SK-N-SH (cell line): ENCODE data around the gene PIGA. TPM values are rescaled to one million over a fixed set of nuclear protein-coding genes. Genes with fewer than 3 reads are reported as not detected.

ENCODE experiments used
- CTCF ChIA-PET: fragments of 300-600, 350-600 bp; formaldehyde crosslinking; extraction: SDS; loops from one replicate; lab custom pipeline; 2021; lab: Yijun Ruan, JAX
- POLR2A ChIA-PET: fragments of 350-600 bp; sonication (Branson Sonifier 250); formaldehyde crosslinking; extraction: SDS; loops from one replicate; lab custom pipeline; 2020; ENCODE audit warnings: antibody characterized with exemption, inconsistent platforms; lab: Yijun Ruan, JAX
- DNase-seq: peaks from one replicate; pipeline ENCODE4 v3.0.0; 2012
- H2AFZ ChIP-seq: fragments of 200-600 bp; sonication (generic); 2 replicates; pipeline ENCODE4 v1.8.1; 2016; ENCODE audit warnings: antibody characterized with exemption, mild to moderate bottlenecking, low read depth
- H3F3A ChIP-seq: fragments of 200-600 bp; sonication (generic); replicated peaks from 2 replicates; pipeline ENCODE3; 2016; ENCODE audit warnings: antibody characterized with exemption, mild to moderate bottlenecking; ENCODE audit not compliant: insufficient read depth
- H3K27ac ChIP-seq, 2 experiments: fragments of 200-500 bp in 1 of 2; fragments of 200-600 bp in 1 of 2; sonication (Bioruptor generic) in 1 of 2; sonication (generic), shearing (Covaris generic) in 1 of 2; 2 replicates each; pipeline versions ENCODE4 v1.5.1 to v1.6.1; 2014 to 2016; ENCODE audit warnings: low read depth in 2 of 2, inconsistent platforms in 1 of 2, low read length in 1 of 2, mild to moderate bottlenecking in 1 of 2, mixed read lengths in 1 of 2
- H3K27me3 ChIP-seq: fragments of 200-600 bp; sonication (generic), shearing (Covaris generic); 2 replicates; pipeline ENCODE4 v1.6.1; 2016; ENCODE audit warnings: mixed run types; ENCODE audit not compliant: insufficient read depth
- H3K36me3 ChIP-seq, 2 experiments: fragments of 200-500 bp in 1 of 2; fragments of 200-600 bp in 1 of 2; sonication (Bioruptor generic) in 1 of 2; sonication (generic) in 1 of 2; replicated peaks in 1 of 2; 2 replicates each; pipeline versions ENCODE3 to v1.5.1; 2014 to 2016; ENCODE audit warnings: low read length in 1 of 2, mild to moderate bottlenecking in 1 of 2; ENCODE audit not compliant: insufficient read depth in 2 of 2, control insufficient read depth in 1 of 2
- H3K4me1 ChIP-seq, 2 experiments: fragments of 200-500 bp in 1 of 2; fragments of 200-600 bp in 1 of 2; sonication (Bioruptor generic) in 1 of 2; sonication (generic), shearing (Covaris generic) in 1 of 2; 2 replicates each; pipeline versions ENCODE4 v1.5.1 to v1.6.1; 2014 to 2016; ENCODE audit warnings: low read depth in 1 of 2, low read length in 1 of 2, mixed run types in 1 of 2; ENCODE audit not compliant: insufficient read depth in 2 of 2, control insufficient read depth in 1 of 2
- H3K4me2 ChIP-seq: fragments of 200-600 bp; sonication (generic), shearing (Covaris generic); 2 replicates; pipeline ENCODE4 v1.6.1; 2017; ENCODE audit warnings: mixed run types
- H3K4me3 ChIP-seq, 2 experiments: fragments of 200-500 bp in 1 of 2; fragments of 200-600 bp in 1 of 2; sonication (Bioruptor generic) in 1 of 2; sonication (generic), shearing (Covaris generic) in 1 of 2; 2 replicates each; pipeline versions ENCODE4 v1.5.1 to v1.8.1; 2014 to 2016; ENCODE audit warnings: low read depth in 2 of 2, inconsistent platforms in 1 of 2, low read length in 1 of 2, mild to moderate bottlenecking in 1 of 2, mixed read lengths in 1 of 2, moderate library complexity in 1 of 2
- H3K79me2 ChIP-seq: fragments of 200-600 bp; sonication (generic); 2 replicates; pipeline ENCODE4 v1.8.1; 2017; ENCODE audit warnings: mild to moderate bottlenecking; ENCODE audit not compliant: insufficient read depth
- H3K9ac ChIP-seq: fragments of 200-600 bp; sonication (generic); 2 replicates; pipeline ENCODE4 v1.6.1; 2017; ENCODE audit warnings: mixed run types
- H3K9me2 ChIP-seq: fragments of 200-600 bp; sonication (generic); 2 replicates; pipeline ENCODE4 v1.6.1; 2017; ENCODE audit warnings: mixed run types
- H3K9me3 ChIP-seq: fragments of 200-600 bp; sonication (generic); 2 replicates; pipeline ENCODE4 v1.6.1; 2017; ENCODE audit warnings: mixed run types, mild to moderate bottlenecking, moderate library complexity
- H4K20me1 ChIP-seq: fragments of 200-600 bp; sonication (generic); 2 replicates; pipeline ENCODE4 v1.6.1; 2017; ENCODE audit warnings: mild to moderate bottlenecking, mixed run types; ENCODE audit not compliant: insufficient read depth
- CHD2 ChIP-seq: fragments of 150-350 bp; IDR thresholded peaks from 2 replicates; pipeline ENCODE4 v1.6.1; 2018; ENCODE audit warnings: low read length; ENCODE audit not compliant: partially characterized antibody
- CTCF ChIP-seq: fragments of 200-600 bp; sonication (generic); IDR thresholded peaks from 2 replicates; pipeline ENCODE4 v1.6.1; 2017; ENCODE audit warnings: antibody characterized with exemption, mild to moderate bottlenecking, moderate library complexity
- ELF1 ChIP-seq: IDR thresholded peaks from 2 replicates; pipeline ENCODE4 v1.4.0; 2012
- EZH2phosphoT487 ChIP-seq: fragments of 200-600 bp; sonication (generic); IDR thresholded peaks from 2 replicates; pipeline ENCODE4 v1.6.1; 2017; ENCODE audit warnings: low read depth, mixed run types, mild to moderate bottlenecking, antibody characterized with exemption, moderate library complexity, borderline replicate concordance
- FOXM1 ChIP-seq: IDR thresholded peaks from 2 replicates; pipeline ENCODE4 v1.4.0; 2012; ENCODE audit warnings: low read depth, mild to moderate bottlenecking
- GABPA ChIP-seq: IDR thresholded peaks from 2 replicates; pipeline ENCODE4 v1.4.0; 2012; ENCODE audit warnings: low read depth, mild to moderate bottlenecking
- GATA2 ChIP-seq: sonication (generic); formaldehyde crosslinking; IDR thresholded peaks from 2 replicates; pipeline ENCODE4 v1.5.0; 2020; ENCODE audit warnings: mild to moderate bottlenecking, missing genetic modification reagents
- JUND ChIP-seq: IDR thresholded peaks from 2 replicates; pipeline ENCODE4 v1.4.0; 2012
- MEF2A ChIP-seq: IDR thresholded peaks from 2 replicates; pipeline ENCODE4 v1.4.0; 2012; ENCODE audit warnings: low read depth, borderline replicate concordance
- MXI1 ChIP-seq: IDR thresholded peaks from 2 replicates; pipeline ENCODE4 v1.6.1; 2012; ENCODE audit warnings: mild to moderate bottlenecking, low read depth, low read length, improper control_type of control experiment
- NFIC ChIP-seq: IDR thresholded peaks from 2 replicates; pipeline ENCODE4 v1.4.0; 2012; ENCODE audit warnings: borderline replicate concordance
- NRF1 ChIP-seq: IDR thresholded peaks from 2 replicates; pipeline ENCODE4 v1.6.1; 2012; ENCODE audit warnings: low read depth, mild to moderate bottlenecking, low read length
- RAD21 ChIP-seq: IDR thresholded peaks from 2 replicates; pipeline ENCODE4 v1.6.1; 2012; ENCODE audit warnings: mild to moderate bottlenecking, low read length
- RFX5 ChIP-seq: IDR thresholded peaks from 2 replicates; pipeline ENCODE4 v1.6.1; 2012; ENCODE audit warnings: mild to moderate bottlenecking, improper control_type of control experiment, low read length
- RXRA ChIP-seq: IDR thresholded peaks from 2 replicates; pipeline ENCODE4 v1.4.0; 2012; ENCODE audit warnings: low read depth, mild to moderate bottlenecking, borderline replicate concordance
- SIN3A ChIP-seq: IDR thresholded peaks from 2 replicates; pipeline ENCODE4 v1.6.1; 2012; ENCODE audit warnings: low read depth, mild to moderate bottlenecking, low read length, moderate library complexity, borderline replicate concordance
- SMC3 ChIP-seq: IDR thresholded peaks from 2 replicates; pipeline ENCODE4 v1.6.1; 2012; ENCODE audit warnings: low read depth, low read length, improper control_type of control experiment
- TAF1 ChIP-seq: IDR thresholded peaks from 2 replicates; pipeline ENCODE4 v1.6.1; 2012; ENCODE audit warnings: low read depth, mild to moderate bottlenecking, low read length, moderate library complexity, borderline replicate concordance
- TCF12 ChIP-seq: IDR thresholded peaks from 2 replicates; pipeline ENCODE4 v1.4.0; 2012
- WGBS: methylation state at CpG from one replicate; pipeline ENCODE4 v1.1.6; 2017; ENCODE audit warnings: low lambda C conversion rate; 5-methylcytosine and 5-hydroxymethylcytosine counted together
- polyA plus RNA-seq, 3 experiments: library from polyadenylated mRNA; depleted of rRNA; stranded (reverse); fragments of >200 nt; gene quantifications; 2 replicates each; pipeline ENCODE4 v1.2.3, GENCODE V29; 2012
- TF ChIP-seq, protein P1 (sequence below): fragments of 150-350 bp; IDR thresholded peaks from 2 replicates; pipeline ENCODE4 v1.6.1; 2017; ENCODE audit warnings: antibody characterized with exemption, low read length, low read depth, borderline replicate concordance
- TF ChIP-seq, protein P2 (sequence below): IDR thresholded peaks from 2 replicates; pipeline ENCODE4 v1.4.0; 2012; ENCODE audit warnings: low read depth, borderline replicate concordance

Gene PIGA
- polyA plus RNA-seq, 1 of the 3 experiments (the other 2 are of a cell fraction), result 2.8 TPM

DNA sequence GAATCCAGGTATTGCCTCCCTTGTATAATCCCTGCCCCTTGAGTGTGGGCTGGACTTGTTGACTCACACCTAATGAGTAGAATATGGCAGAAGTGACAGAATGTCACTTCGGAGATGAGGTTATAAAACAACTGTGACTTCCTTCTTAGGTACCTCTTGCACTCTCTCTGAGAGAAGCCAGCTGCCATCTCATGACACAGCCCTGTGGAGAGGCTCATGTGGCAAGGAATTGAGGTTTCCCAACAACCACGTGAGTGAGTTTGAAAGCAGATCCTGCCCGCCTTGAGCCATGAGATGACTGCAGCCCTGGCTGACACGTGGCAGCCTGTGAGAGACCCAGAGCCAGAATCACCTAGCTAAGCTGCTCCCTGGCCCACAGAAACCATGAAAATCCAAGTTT, 33.4 kb downstream of the PIGA start:
- ChIA-PET POLR2A (no interaction called here), CTCF (interaction anchor here (0.5 to 1.8 kb wide), 3 partner anchors 9 to 47 kb away, joined by 3 to 9 read pairs (median 3); no protein-coding TSS in a partner anchor)
- Histone ChIP-seq H3K4me3 (no peak overlapping the region), H3K27ac (no peak overlapping the region), H3K4me2 (no peak overlapping the region), H3K36me3 (no peaks in the 10 kb centered on the region), H3K9me2 (no peaks in the 10 kb centered on the region), H3K27me3 (no peaks in the 10 kb centered on the region), H2AFZ (no peak overlapping the region), H3K4me1 (no peaks in the 10 kb centered on the region; a peak in 1 of 4 replicates), H3F3A (no peaks in the 10 kb centered on the region), H4K20me1 (no peaks in the 10 kb centered on the region), H3K79me2 (no peaks in the 10 kb centered on the region), H3K9me3 (no peaks in the 10 kb centered on the region), H3K9ac (no peak overlapping the region)
- no peak for DNase-seq
- WGBS, result 56% methylated on average over 4 of the region's 4 CpGs
- TF ChIP-seq TCF12, result no peak
- no peak for TF ChIP-seq JUND
- TF ChIP-seq SIN3A, result no peak
- no peak for TF ChIP-seq GATA2
- TF ChIP-seq RFX5, result no peak
- TF ChIP-seq, protein P1, sequence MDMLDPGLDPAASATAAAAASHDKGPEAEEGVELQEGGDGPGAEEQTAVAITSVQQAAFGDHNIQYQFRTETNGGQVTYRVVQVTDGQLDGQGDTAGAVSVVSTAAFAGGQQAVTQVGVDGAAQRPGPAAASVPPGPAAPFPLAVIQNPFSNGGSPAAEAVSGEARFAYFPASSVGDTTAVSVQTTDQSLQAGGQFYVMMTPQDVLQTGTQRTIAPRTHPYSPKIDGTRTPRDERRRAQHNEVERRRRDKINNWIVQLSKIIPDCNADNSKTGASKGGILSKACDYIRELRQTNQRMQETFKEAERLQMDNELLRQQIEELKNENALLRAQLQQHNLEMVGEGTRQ, result no peak
- TF ChIP-seq MEF2A, result no peak
- TF ChIP-seq EZH2phosphoT487, result no peak
- TF ChIP-seq CHD2, result no peak

DNA sequence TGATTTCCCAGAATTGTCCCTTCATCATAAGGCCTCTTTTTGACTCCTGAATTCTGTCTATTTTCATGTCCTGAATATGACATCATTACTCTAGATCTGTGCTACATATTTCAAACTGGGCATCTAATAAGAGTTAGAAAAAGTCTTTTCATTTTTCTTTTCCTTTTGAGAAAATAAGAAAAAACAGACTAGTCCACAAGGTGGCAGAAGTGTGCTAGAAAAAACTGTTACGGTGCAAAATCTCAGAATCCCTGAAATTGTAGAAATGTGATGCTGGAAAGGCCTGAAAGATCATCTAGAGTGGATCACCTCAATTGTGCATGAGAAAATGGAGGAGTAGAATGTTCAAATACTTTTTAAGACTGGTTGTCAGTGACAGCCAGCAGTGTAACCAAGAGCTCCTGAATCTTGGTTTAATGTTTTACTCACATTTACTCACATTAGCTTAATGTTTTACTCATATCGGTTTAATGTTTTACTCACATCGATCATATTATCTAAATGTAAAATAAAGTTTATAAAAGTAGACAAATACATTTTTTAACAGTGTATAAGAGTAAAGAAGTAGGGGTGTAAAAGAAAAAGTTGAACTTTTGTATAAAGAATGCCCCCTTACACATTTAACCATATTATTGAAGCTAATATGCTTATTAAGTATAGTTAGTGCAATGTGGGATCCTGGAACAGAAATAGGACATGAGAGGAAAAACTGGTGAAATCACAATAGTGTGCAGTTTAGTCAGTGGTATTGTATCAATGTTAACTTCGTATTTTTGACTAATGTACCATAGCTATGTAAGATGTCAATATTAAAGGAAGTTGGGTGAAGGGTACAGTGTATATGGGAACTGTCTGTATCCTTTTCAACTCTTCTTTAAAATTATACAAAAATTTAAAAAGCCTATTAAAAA, 35.1 kb downstream of the PIGA start:
- H3K9me2 ChIP-seq, result no peaks in the 10 kb centered on the region
- WGBS, result 23% methylated on average over 4 of the region's 4 CpGs
- H3K9me3 ChIP-seq, result no peaks in the 10 kb centered on the region
- H3K4me2 ChIP-seq, result no peak overlapping the region
- no peaks in the 10 kb centered on the region for H3K79me2 ChIP-seq
- H3K4me3 ChIP-seq, result no peak overlapping the region; a peak in 1 of 4 replicates
- no peaks in the 10 kb centered on the region for H3K27me3 ChIP-seq
- no peaks in the 10 kb centered on the region; a peak in 1 of 4 replicates for H3K4me1 ChIP-seq
- ChIA-PET POLR2A (no interaction called here), CTCF (interaction anchor here (0.6 to 3.5 kb wide), 25 partner anchors 9 to 1137 kb away, joined by 3 to 17 read pairs (median 4); partner anchors contain the start of genes ASB11 and PIGA)
- no peaks in the 10 kb centered on the region for H4K20me1 ChIP-seq
- H2AFZ ChIP-seq, result no peak overlapping the region
- DNase-seq, result peak; percentile 49
- H3K9ac ChIP-seq, result no peak overlapping the region
- H3K36me3 ChIP-seq, result no peaks in the 10 kb centered on the region
- H3F3A ChIP-seq, result no peaks in the 10 kb centered on the region
- no peak overlapping the region; a peak in 1 of 4 replicates for H3K27ac ChIP-seq
- TF ChIP-seq TAF1, result no peak
- peak; percentile 73 for TF ChIP-seq RAD21
- TF ChIP-seq RXRA, result no peak
- TF ChIP-seq RFX5, result no peak
- TF ChIP-seq NRF1, result no peak
- no peak for TF ChIP-seq ELF1
- TF ChIP-seq CHD2, result no peak
- TF ChIP-seq, protein P1, result no peak
- no peak for TF ChIP-seq FOXM1
- TF ChIP-seq CTCF, result peak; percentile 70
- TF ChIP-seq, protein P2, sequence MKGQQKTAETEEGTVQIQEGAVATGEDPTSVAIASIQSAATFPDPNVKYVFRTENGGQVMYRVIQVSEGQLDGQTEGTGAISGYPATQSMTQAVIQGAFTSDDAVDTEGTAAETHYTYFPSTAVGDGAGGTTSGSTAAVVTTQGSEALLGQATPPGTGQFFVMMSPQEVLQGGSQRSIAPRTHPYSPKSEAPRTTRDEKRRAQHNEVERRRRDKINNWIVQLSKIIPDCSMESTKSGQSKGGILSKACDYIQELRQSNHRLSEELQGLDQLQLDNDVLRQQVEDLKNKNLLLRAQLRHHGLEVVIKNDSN, result no peak
- TF ChIP-seq GABPA, result no peak
- TF ChIP-seq MXI1, result no peak
- no peak for TF ChIP-seq EZH2phosphoT487
- peak; percentile 38 for TF ChIP-seq SMC3
- TF ChIP-seq TCF12, result no peak
- TF ChIP-seq NFIC, result no peak
